ENCODE results near the gene FRMD8. TPM values are rescaled to one million over a fixed set of nuclear protein-coding genes. Genes with fewer than 3 reads are reported as not detected.

FRMD8 gene
- total and polyA plus RNA-seq, 9 of the 15 experiments (the other 6 are each of a cell fraction or from before 2014, with no cell fraction given): 4.5 to 54.5 (median 15.8) TPM

GRCh38 chr11:65416341-65416824, 29.9 kb downstream of the FRMD8 start (continued):
- no peak for TF ChIP-seq PBX2 (CRISPR knock-in tag; IDR thresholded peaks at IDR 0.05; ENCODE audit: low read depth)
- TF ChIP-seq PBX2 (tag; conservative IDR thresholded peaks at IDR 0.05; ENCODE audit: low read depth): no peak
- 0 out of 2 replicates have a peak, but pooled peaks have one; percentile 25 for TF ChIP-seq CREB3 (tag; conservative IDR thresholded peaks at IDR 0.05; ENCODE audit: low read depth)
- no peak for TF ChIP-seq SRSF9 (IDR thresholded peaks at IDR 0.05; ENCODE audit: borderline replicate concordance, low read depth, low read length)
- 0 out of 2 replicates have a peak, but pooled peaks have one; percentile 40 for TF ChIP-seq FOXP1 (CRISPR knock-in tag; IDR thresholded peaks at IDR 0.05)
- peak; percentile 68; the same call in 1 of the 2 replicates for TF ChIP-seq ZNF175 (CRISPR knock-in tag; IDR thresholded peaks at IDR 0.05; ENCODE audit: low read depth)
- TF ChIP-seq E2F4 (CRISPR knock-in tag; IDR thresholded peaks at IDR 0.05; ENCODE audit: low read depth): no peak
- peak in 1 of 2 experiments; percentile 57; a peak in 1 of 4 replicates for TF ChIP-seq RCOR1 (IDR thresholded peaks at IDR 0.05; ENCODE audit: borderline replicate concordance in 1 of 2, low read depth in 2 of 2, low read length in 2 of 2)
- no peak for TF ChIP-seq TAF1 (IDR thresholded peaks at IDR 0.05; ENCODE audit: control insufficient read depth, extremely low read depth, insufficient read depth, low read length, severe bottlenecking)
- TF ChIP-seq HEY1 (CRISPR knock-in tag; IDR thresholded peaks at IDR 0.05; ENCODE audit: borderline replicate concordance): no peak
- no peak for TF ChIP-seq ZNF41 (CRISPR knock-in tag; conservative IDR thresholded peaks at IDR 0.05)
- 0 out of 2 replicates have a peak, but pooled peaks have one; percentile 31 for TF ChIP-seq ZNF134 (CRISPR knock-in tag; conservative IDR thresholded peaks at IDR 0.05)
- peak; percentile 79 for TF ChIP-seq ZBTB33 (CRISPR knock-in tag; IDR thresholded peaks at IDR 0.05)
- peak; percentile 58 for TF ChIP-seq ZNF239 (CRISPR knock-in tag; IDR thresholded peaks at IDR 0.05)
- no peak for TF ChIP-seq PKNOX1 (IDR thresholded peaks at IDR 0.05)
- no peak for TF ChIP-seq ZBTB12 (CRISPR knock-in tag; IDR thresholded peaks at IDR 0.05)
- TF ChIP-seq GABPB2 (CRISPR knock-in tag; conservative IDR thresholded peaks at IDR 0.05): no peak; the same call in 1 of the 2 replicates
- TF ChIP-seq CC2D1A (IDR thresholded peaks at IDR 0.05): peak; percentile 74
- TF ChIP-seq ZNF253 (CRISPR knock-in tag; conservative IDR thresholded peaks at IDR 0.05): no peak

Measured in K562 (cell line).